Panc1 (cell line): Measurements from ENCODE around the gene PHF20. TPM values are rescaled to one million over a fixed set of nuclear protein-coding genes. Genes with fewer than 3 reads are reported as not detected.
A peak's percentile ranks its signal among the peaks of the same experiment; 100 is the strongest.

Experiments used
- ATAC-seq: fragments of 200-7000 bp; cut with Tn5 transposase; 2 replicates; pipeline ENCODE4 v1.9.1; 2020; ENCODE audit warnings: mild to moderate bottlenecking, moderate library complexity
- BruUV-seq: library from RNA; stranded (reverse); fragments of 400-500 nt; replicated peaks from 2 replicates; lab custom pipeline; 2021; lab: Mats Ljungman, UMichigan
- CTCF ChIA-PET: fragments of 300-600 bp; sonication (Branson Sonifier 250); formaldehyde crosslinking; loops from one replicate; lab custom pipeline; 2022; ENCODE audit warnings: antibody characterized with exemption; lab: Charles Lee
- POLR2A ChIA-PET: fragments of 300-600 bp; sonication (Branson Sonifier 250); formaldehyde crosslinking; loops from one replicate; lab custom pipeline; 2022; ENCODE audit warnings: antibody characterized with exemption; lab: Charles Lee
- DNase-seq: peaks from one replicate; pipeline ENCODE4 v3.0.0-alpha.2; 2010; ENCODE audit warnings: low read depth, low spot score
- H3K27ac ChIP-seq: 2 replicates; pipeline ENCODE4 v1.5.1; 2011; ENCODE audit warnings: mild to moderate bottlenecking, low read length, inconsistent platforms
- H3K27me3 ChIP-seq: fragments of 200-500 bp; sonication (Bioruptor generic); 2 replicates; pipeline ENCODE4 v1.6.0; 2014; ENCODE audit warnings: low read length, inconsistent platforms; ENCODE audit not compliant: control insufficient read depth, insufficient read depth
- H3K36me3 ChIP-seq: fragments of 200-500 bp; sonication (Bioruptor generic); 2 replicates; pipeline ENCODE4 v1.5.1; 2014; ENCODE audit warnings: inconsistent platforms, mild to moderate bottlenecking, low read length, moderate library complexity; ENCODE audit not compliant: control insufficient read depth, insufficient read depth
- H3K4me1 ChIP-seq: 2 replicates; pipeline ENCODE4 v1.5.1; 2011; ENCODE audit warnings: inconsistent platforms, mild to moderate bottlenecking, low read length, moderate library complexity; ENCODE audit not compliant: control insufficient read depth, insufficient read depth
- H3K4me3 ChIP-seq, 2 experiments: 2 replicates each; pipeline ENCODE4 v1.5.1; 2011 to 2012; ENCODE audit warnings: low read depth in 2 of 2, low read length in 2 of 2, mild to moderate bottlenecking in 2 of 2, inconsistent platforms in 1 of 2, moderate library complexity in 1 of 2
- H3K9me3 ChIP-seq: fragments of 200-500 bp; sonication (Bioruptor generic); 2 replicates; pipeline ENCODE4 v1.5.1; 2014; ENCODE audit warnings: low read depth, mild to moderate bottlenecking, inconsistent platforms, low read length, moderate library complexity; ENCODE audit not compliant: control insufficient read depth, insufficient read depth
- CTCF ChIP-seq: fragments of 450-650 bp; IDR thresholded peaks from 2 replicates; pipeline ENCODE4 v1.5.1; 2017; ENCODE audit warnings: mild to moderate bottlenecking
- POLR2AphosphoS5 ChIP-seq: IDR thresholded peaks from 2 replicates; pipeline ENCODE4 v1.6.1; 2012; ENCODE audit warnings: mild to moderate bottlenecking, low read depth, low read length, moderate library complexity
- REST ChIP-seq, 2 experiments: IDR thresholded peaks; 2 replicates each; pipeline ENCODE4 v1.6.1; 2011 to 2012; ENCODE audit warnings: low read depth in 2 of 2, control low read depth in 1 of 2, low read length in 1 of 2, mild to moderate bottlenecking in 1 of 2, moderate library complexity in 1 of 2; ENCODE audit not compliant: insufficient read depth in 1 of 2
- SIN3A ChIP-seq: IDR thresholded peaks from 2 replicates; pipeline ENCODE4 v1.6.1; 2012; ENCODE audit warnings: low read depth, mild to moderate bottlenecking, low read length, moderate library complexity, borderline replicate concordance; ENCODE audit not compliant: insufficient read depth
- TCF7L2 ChIP-seq: IDR thresholded peaks from 2 replicates; pipeline ENCODE4 v1.6.1; 2011; ENCODE audit warnings: mild to moderate bottlenecking, low read depth, low read length, inconsistent platforms
- in situ Hi-C: cut with HindIII; loops from 2 replicates; pipeline ENCODE4 v1.10.0; 2016; ENCODE audit warnings: low sequenced_read_pairs, low pct_unique_long_range_greater_than_20kb
- intact Hi-C: fragments of 100-400 bp; cut with micrococcal nuclease; formaldehyde crosslinking; loops from one replicate; pipeline ENCODE4 v1.10.0; 2022; ENCODE audit not compliant: unreplicated experiment
- total RNA-seq: library from RNA; stranded (reverse); gene quantifications from one replicate; pipeline ENCODE4 v1.2.1, GENCODE V29; 2021; ENCODE audit not compliant: unreplicated experiment

Gene PHF20
- total RNA-seq, 1 experiment from 2014 or later, result 51.5 TPM

GRCh38 chr20:35730583-35731468, 41.0 kb upstream of the PHF20 start:
- ChIA-PET POLR2A (interaction anchor here (0.5 to 1.2 kb wide), 2 partner anchors 11 to 586 kb away, joined by 3 to 5 read pairs; partner anchors contain the start of gene RBM39), CTCF (interaction anchor here (0.5 to 0.7 kb wide), 3 partner anchors 8 to 891 kb away, joined by 4 to 5 read pairs (median 4); no protein-coding TSS in a partner anchor)
- in situ Hi-C loops, result no loop called here
- Histone ChIP-seq H3K36me3 (peaks cover 86% of the 10 kb centered on the region), H3K4me3 (no peak overlapping the region), H3K9me3 (no peaks in the 10 kb centered on the region), H3K4me1 (peaks cover 8% of the 10 kb centered on the region; the same call in 1 of the 2 replicates), H3K27ac (no peak overlapping the region), H3K27me3 (no peaks in the 10 kb centered on the region)
- ATAC-seq, result no peak
- intact Hi-C loops, result no loop called here
- TF ChIP-seq REST (IDR thresholded peaks at IDR 0.05; ENCODE audit: insufficient read depth in 1 of 2, low read depth in 2 of 2, low read length in 1 of 2), result no peak
- no peak for TF ChIP-seq TCF7L2
- TF ChIP-seq SIN3A, result no peak
- no peak for TF ChIP-seq POLR2AphosphoS5
- no peak for TF ChIP-seq CTCF
- BruUV-seq, result TSS peak; percentile 2
- DNase-seq, result no peak

GRCh38 chr20:35731469-35731788, 40.4 kb upstream of the PHF20 start:
- intact Hi-C loops, result no loop called here
- Histone ChIP-seq H3K9me3 (no peaks in the 10 kb centered on the region), H3K4me3 (no peak overlapping the region), H3K27me3 (no peaks in the 10 kb centered on the region), H3K27ac (no peak overlapping the region), H3K36me3 (peaks cover 91% of the 10 kb centered on the region), H3K4me1 (peaks cover 11% of the 10 kb centered on the region; the same call in 1 of the 2 replicates)
- no TSS peak for BruUV-seq
- ChIA-PET POLR2A (interaction anchor here (0.5 to 1.2 kb wide), 3 partner anchors 9 to 585 kb away, joined by 3 to 5 read pairs (median 3); partner anchors contain the start of gene RBM39), CTCF (interaction anchor here (0.6 to 0.7 kb wide), 2 partner anchors 89 to 891 kb away, joined by 4 to 5 read pairs; no protein-coding TSS in a partner anchor)
- no peak for DNase-seq
- in situ Hi-C loops, result no loop called here
- ATAC-seq, result no peak
- TF ChIP-seq TCF7L2 (no peak), CTCF (no peak), REST (IDR thresholded peaks at IDR 0.05; ENCODE audit: insufficient read depth in 1 of 2, low read depth in 2 of 2, low read length in 1 of 2) (no peak), POLR2AphosphoS5 (no peak), SIN3A (no peak)
